ENCODE measurements around the gene ARPIN.

DNA sequence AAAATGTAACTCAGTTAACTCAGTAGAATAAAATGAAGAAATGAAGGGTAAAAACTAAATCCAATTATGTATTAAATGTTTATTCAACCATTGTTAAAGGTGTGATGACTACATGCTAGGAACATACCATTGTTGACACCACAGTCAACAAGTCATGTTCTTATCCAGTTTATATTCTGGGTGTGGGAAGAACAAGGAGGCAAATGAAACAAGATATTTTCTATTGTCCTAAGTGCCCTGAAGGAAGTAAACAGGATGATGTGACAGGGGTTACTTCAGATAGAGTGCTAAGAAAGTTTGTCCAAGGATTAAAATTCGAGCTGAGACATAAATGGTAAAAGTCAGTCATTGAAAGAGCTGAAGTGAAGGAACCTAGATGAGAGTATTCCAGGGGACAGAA lies 32.0 kb downstream of the ARPIN start:
- TF ChIP-seq, protein P1, sequence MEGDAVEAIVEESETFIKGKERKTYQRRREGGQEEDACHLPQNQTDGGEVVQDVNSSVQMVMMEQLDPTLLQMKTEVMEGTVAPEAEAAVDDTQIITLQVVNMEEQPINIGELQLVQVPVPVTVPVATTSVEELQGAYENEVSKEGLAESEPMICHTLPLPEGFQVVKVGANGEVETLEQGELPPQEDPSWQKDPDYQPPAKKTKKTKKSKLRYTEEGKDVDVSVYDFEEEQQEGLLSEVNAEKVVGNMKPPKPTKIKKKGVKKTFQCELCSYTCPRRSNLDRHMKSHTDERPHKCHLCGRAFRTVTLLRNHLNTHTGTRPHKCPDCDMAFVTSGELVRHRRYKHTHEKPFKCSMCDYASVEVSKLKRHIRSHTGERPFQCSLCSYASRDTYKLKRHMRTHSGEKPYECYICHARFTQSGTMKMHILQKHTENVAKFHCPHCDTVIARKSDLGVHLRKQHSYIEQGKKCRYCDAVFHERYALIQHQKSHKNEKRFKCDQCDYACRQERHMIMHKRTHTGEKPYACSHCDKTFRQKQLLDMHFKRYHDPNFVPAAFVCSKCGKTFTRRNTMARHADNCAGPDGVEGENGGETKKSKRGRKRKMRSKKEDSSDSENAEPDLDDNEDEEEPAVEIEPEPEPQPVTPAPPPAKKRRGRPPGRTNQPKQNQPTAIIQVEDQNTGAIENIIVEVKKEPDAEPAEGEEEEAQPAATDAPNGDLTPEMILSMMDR (IDR thresholded peaks at IDR 0.05), result no peak
- no peak for TF ChIP-seq ZFX (IDR thresholded peaks at IDR 0.05; ENCODE audit: borderline replicate concordance)
